ENCODE measurements around the gene NAPEPLD.
"Not testable (repeated sequence)": the region's sequence is repeated elsewhere in the genome, so short reads cannot be mapped to it uniquely, and the experiment has no call there.

DNA sequence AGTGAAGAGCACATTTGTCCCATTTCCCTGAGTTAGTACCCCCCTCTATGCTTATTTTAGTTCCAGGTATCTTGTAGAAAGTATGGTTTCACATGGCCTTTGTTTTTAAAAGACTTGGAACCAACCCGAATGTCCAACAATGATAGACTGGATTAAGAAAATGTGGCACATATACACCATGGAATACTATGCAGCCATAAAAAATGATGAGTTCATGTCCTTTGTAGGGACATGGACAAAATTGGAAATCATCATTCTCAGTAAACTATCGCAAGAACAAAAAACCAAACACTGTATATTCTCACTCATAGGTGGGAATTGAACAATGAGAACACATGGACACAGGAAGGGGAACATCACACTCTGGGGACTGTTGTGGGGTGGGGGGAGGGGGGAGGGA is 53.3 kb downstream of the NAPEPLD start:
- TF ChIP-seq EZH2 (IDR thresholded peaks at IDR 0.05; ENCODE audit: borderline replicate concordance, low read depth, low read length, severe bottlenecking); FOS (IDR thresholded peaks at IDR 0.05; ENCODE audit: borderline replicate concordance, insufficient read depth, low read length); POLR2A (IDR thresholded peaks at IDR 0.05; ENCODE audit: low read depth, low read length): not testable (repeated sequence)
- TF ChIP-seq, protein P1, sequence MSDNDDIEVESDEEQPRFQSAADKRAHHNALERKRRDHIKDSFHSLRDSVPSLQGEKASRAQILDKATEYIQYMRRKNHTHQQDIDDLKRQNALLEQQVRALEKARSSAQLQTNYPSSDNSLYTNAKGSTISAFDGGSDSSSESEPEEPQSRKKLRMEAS (IDR thresholded peaks at IDR 0.05; ENCODE audit: insufficient read depth, insufficient read length): not testable (repeated sequence)
- TF ChIP-seq, protein P2, sequence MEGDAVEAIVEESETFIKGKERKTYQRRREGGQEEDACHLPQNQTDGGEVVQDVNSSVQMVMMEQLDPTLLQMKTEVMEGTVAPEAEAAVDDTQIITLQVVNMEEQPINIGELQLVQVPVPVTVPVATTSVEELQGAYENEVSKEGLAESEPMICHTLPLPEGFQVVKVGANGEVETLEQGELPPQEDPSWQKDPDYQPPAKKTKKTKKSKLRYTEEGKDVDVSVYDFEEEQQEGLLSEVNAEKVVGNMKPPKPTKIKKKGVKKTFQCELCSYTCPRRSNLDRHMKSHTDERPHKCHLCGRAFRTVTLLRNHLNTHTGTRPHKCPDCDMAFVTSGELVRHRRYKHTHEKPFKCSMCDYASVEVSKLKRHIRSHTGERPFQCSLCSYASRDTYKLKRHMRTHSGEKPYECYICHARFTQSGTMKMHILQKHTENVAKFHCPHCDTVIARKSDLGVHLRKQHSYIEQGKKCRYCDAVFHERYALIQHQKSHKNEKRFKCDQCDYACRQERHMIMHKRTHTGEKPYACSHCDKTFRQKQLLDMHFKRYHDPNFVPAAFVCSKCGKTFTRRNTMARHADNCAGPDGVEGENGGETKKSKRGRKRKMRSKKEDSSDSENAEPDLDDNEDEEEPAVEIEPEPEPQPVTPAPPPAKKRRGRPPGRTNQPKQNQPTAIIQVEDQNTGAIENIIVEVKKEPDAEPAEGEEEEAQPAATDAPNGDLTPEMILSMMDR (IDR thresholded peaks at IDR 0.05; ENCODE audit: extremely low read depth in 1 of 2, insufficient read depth in 1 of 2, low read depth in 1 of 2, low read length in 2 of 2): not testable (repeated sequence)

All from endothelial cell of umbilical vein (primary cell).